GM21723 (cell line): ENCODE measurements around the gene ARHGAP26.

Experiments used
- ATAC-seq: cut with Tn5 transposase; IDR thresholded peaks from one replicate; pipeline ENCODE4 v1.9.1; 2021; ENCODE audit warnings: mild to moderate bottlenecking, moderate library complexity; ENCODE audit not compliant: unreplicated experiment

The ARHGAP26 gene

GRCh38 chr5:142769793-142770649 lies at the start of gene ARHGAP26:
Gene ARHGAP26 (plus strand): TSS chr5:142770377. CDS start chr5:142770762, 385 bp downstream.
- ATAC-seq, result peak; percentile 97

- ATAC-seq, result no peak
Observed at GRCh38 chr5:142720641-142721271, 49.4 kb upstream of the ARHGAP26 start.

GRCh38 chr5:142722146-142722545 lies 48.0 kb upstream of the ARHGAP26 start:
- no peak for ATAC-seq

GRCh38 chr5:142722896-142723295 lies 47.3 kb upstream of the ARHGAP26 start:
- ATAC-seq, result no peak

GRCh38 chr5:142724821-142725220 lies 45.4 kb upstream of the ARHGAP26 start:
- ATAC-seq, result no peak

- ATAC-seq, result no peak
Observed at GRCh38 chr5:142725231-142726187, 44.7 kb upstream of the ARHGAP26 start.

- no peak for ATAC-seq
Observed at GRCh38 chr5:142726188-142726731, 43.9 kb upstream of the ARHGAP26 start.

- ATAC-seq, result no peak
Observed at GRCh38 chr5:142727735-142728047, 42.5 kb upstream of the ARHGAP26 start.

- no peak for ATAC-seq
Observed at GRCh38 chr5:142735323-142736246, 34.6 kb upstream of the ARHGAP26 start.

GRCh38 chr5:142736247-142736632 lies 33.9 kb upstream of the ARHGAP26 start:
- no peak for ATAC-seq

GRCh38 chr5:142737179-142737578 lies 33.0 kb upstream of the ARHGAP26 start:
- no peak for ATAC-seq

GRCh38 chr5:142740474-142741242 lies 29.5 kb upstream of the ARHGAP26 start:
- ATAC-seq, result no peak

GRCh38 chr5:142743592-142744441 lies 26.4 kb upstream of the ARHGAP26 start:
- ATAC-seq, result no peak

- no peak for ATAC-seq
Observed at GRCh38 chr5:142745268-142745667, 24.9 kb upstream of the ARHGAP26 start.

GRCh38 chr5:142746532-142747433 lies 23.4 kb upstream of the ARHGAP26 start:
- ATAC-seq, result no peak

- no peak for ATAC-seq
Observed at GRCh38 chr5:142748132-142748531, 22.0 kb upstream of the ARHGAP26 start.

- no peak for ATAC-seq
Observed at GRCh38 chr5:142748568-142749249, 21.5 kb upstream of the ARHGAP26 start.
